Activated CD4-positive, alpha-beta T cell treated with anti-CD3 and anti-CD28 coated beads for 48 hours (primary cell): Measurements from ENCODE around the gene PDSS2.
"Not testable (repeated sequence)": the region's sequence is repeated elsewhere in the genome, so short reads cannot be mapped to it uniquely, and the experiment has no call there.

Experiments used
- DNase-seq: peaks from one replicate; pipeline ENCODE4 v3.0.0-alpha.2; 2020

Gene PDSS2

DNA sequence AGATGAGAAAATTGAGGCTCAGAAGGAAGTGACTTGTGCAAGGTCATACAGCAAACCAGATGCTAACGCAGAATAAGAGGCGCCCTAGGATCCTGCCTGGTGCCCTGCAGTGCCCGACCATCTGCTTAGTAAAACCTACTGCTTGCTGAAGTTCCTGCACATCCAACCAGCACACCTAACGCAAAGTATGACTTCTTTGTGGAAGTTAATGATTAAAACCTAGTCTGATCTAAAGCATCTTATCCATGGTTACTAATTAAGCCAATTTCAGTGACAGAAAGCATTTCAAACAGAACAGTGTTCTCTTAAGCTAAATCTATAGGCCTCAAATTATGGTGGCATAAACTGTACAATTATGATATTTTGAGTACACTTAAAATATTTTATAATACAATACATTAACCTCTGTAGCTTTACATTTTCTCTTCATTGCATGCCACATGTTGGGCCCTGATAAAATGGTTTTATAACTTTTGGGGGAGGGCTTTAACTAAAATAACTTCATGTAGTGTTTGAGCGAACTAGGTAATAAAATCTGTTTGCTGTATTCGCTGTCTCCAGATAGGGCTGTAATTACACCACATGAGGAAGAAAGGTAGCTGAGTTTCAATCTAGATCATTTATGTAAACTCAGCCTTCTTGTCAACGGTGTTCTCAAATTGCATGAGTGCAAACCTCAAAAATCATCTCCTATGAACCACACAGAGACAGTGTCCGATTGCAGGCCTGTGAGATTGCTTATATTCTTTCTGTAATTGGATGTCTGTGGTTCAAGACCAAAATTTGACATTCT, 306.5 kb downstream of the PDSS2 start:
- DNase-seq = no peak

DNA sequence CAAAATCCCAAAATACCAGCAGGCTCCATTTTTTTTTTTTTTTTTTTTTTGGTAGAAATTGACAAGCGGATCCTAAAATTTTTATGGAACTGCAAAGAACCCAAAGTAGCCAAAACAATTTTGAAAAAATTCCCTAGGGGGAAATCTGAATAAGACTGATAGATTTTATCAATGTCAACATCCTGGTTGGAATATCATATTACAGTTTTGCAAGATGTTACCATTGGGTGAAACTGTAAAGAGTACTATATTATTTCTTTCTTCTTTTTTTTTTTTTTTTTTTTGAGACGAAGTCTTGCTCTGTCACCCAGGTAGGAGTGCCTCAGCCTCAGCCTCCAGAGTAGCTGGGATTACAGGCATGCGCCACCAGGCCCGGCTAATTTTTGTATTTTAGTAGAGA, 314.7 kb downstream of the PDSS2 start:
- no peak for DNase-seq

DNA sequence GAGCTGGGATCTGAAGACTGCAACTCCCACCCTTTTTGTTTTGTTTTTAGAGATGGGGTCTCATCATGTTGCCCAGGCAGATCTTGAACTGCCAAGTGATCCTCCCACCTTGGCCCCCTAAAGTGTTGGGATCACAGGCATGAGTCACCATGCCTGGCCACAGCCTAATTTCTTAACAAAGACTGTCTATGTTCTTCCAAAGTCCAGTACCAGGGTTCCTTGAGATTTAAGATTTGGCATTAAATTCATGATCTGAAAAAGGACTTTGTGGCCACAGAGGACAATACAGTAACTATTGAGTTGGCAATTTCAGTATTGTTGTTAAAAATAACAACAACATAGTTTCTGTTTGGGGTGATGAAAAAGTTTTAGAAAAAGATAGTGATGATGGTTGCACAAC, 315.4 kb downstream of the PDSS2 start:
- no peak for DNase-seq

DNA sequence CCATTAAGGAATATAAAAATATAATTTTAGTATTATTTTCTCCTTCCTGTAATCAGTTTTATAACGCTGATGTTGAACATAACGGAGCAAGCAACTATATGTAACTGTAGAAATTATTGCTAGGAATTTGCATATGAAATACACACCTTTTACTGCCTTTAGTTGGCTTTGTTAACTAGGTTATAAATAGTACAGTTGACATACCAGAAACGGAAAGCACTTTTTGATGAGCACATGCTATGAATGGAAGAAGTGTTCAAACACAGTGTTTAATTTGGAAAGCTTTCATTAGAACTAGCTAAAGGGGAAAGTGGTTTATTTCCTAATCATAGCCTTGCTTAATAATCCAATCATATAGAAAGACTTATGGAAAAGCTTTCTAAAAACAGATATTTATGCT, 318.8 kb downstream of the PDSS2 start:
- DNase-seq = no peak

DNA sequence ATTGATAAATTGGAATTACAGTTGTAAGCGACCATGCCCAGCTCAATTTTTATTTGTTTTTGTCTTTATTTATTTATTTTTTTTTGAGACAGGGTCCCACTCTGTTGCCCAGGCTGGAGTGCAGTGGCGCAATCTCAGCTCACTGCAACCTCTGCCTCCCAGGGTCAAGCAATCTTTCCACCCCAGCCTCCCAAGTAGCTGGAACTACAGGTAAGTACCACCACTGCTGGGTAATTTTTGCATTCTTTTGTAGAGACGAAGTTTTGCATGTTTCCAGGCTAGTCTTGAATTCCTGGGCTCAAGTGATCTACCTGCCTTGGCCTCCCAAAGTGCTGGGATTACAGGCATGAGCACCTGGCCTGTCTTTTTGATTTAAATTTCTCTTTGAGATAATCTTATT, 323.0 kb downstream of the PDSS2 start:
- not testable (repeated sequence) for DNase-seq

DNA sequence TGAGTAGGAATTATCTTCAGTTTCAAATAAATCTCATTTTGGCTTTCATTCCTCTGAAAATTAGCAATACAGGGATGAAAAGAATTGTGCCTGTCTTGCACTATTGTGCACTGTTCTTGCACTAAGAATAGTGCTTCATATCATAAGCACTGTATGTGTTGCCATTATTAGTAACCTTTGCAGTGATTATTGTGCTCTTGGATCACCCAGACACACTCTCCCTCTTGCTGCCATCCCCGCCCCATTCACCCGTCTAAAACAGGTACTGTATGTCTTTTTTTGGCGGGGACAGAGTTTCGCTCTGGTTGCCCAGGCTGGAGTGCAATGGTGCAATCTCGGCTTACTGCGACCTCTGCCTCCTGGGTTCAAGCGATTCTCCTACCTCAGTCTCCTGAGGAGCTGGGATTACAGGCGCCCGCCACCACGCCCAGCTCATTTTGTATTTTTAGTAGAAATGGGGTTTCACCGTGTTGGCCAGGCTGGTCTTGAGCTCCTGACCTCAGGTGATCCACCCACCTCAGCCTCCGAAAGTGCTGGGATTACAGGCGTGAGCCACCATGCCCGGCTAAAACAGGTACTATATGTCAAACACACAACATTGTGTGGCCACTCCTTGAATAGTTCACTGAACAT, 324.2 kb downstream of the PDSS2 start:
- not testable (repeated sequence) for DNase-seq

DNA sequence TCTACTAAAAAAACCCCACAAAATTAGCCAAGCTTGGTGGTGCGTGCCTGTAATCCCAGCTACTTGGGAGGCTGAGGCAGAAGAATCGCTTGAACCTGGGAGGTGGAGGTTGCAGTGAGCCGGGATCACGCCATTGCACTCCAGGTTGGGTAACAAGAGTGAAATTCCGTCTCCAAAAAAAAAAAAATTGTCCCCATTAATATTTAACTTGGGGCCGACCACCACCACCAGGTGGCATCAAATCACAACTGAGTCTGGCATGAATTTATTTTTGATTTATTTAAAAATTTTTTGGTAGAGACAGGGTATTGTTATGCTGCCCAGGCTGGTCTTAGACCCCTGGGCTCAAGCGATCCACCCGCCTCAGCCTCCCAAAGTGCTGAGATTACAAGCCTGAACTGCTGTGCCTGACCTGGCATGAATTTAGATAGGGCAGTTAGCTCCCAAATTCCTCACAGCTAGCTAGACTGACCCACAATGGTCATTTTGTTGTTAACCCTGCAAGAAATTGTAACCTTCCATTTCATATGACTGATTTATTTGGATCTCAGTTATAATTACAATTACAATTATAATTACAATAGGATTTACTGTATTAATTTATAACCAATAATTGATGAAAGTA, 326.9 kb downstream of the PDSS2 start:
- peak; percentile 40 for DNase-seq

DNA sequence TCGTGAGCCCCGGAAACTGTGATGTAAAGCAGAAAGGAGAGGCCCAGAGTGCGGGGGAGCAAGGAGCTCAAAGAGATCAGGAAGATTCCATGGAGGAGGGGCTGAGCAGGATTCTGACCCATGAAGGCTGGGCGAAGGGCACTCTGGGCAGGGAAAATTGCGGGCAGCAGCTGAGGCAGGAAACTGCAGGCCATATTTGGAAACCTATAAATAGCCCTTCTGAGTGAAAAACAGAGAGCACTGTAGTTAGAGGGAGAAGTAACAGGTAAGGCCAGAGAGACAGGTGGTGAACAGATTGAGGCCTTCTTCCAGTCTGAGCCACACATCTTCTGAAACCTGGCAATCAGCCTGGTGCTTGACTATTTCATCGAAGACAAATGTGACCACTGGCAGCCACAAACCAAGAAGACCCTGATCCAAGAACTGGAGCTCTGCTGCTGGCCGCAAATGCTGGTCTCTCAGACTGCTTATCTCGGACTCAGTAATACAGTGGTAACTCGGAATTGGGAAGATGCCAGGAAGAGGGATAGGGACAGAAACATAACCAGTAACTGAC, 329.9 kb downstream of the PDSS2 start:
- no peak for DNase-seq

DNA sequence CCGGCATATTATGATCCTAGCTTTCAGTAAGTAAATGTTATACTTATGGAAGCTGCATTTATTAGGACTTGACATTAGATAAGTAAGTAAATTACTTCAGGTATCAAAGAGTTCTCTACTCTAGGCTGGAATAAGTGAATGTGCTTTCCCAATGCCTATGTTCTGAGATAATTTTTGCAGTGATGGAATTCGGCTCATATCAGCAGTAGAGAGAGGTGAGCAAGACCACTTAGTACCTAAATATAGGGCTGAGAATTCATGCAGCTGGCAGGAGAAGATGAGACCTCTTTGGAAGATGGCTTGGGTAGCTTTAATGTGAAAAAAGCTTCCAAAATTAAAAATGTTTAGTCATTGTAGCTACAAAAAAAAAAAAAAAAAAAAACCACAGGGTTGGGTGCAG, 330.8 kb downstream of the PDSS2 start:
- no peak for DNase-seq

DNA sequence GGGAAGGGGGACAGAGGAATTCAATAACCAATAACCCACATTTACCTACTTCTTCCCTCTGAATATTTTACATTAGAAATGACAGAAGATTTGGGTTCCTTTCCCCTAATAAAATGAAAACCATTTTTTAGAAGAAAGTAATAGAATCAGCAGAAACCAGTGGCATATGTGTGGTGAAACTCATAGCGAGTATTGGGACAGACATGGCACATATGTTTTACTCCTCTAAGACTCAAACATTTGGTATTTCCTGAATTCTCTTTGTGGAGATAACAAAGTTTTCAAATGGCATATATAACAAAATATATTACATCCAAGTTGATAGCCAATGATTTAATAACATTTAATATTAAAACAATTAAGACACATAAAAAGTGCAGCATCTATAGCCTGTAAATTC, 331.2 kb downstream of the PDSS2 start:
- DNase-seq = no peak

DNA sequence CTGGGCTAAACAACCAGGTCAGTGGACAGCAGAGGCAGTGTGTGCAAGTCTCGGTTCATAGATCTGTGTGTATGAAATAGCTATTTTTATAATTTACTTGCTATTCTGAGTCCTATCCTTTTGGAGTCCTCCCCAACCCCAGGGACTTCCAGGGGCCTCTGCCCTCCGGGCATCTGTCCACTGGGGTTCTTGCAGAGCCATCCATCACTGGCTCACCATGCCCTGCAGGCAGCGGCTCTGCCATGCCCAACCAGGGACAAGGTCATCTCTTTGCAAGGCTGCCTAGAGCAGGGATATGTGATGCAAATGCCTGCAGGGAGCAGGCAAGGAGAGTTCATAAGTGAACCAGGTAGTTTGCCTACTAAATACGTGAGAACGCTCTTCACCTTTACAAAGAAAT, 333.6 kb downstream of the PDSS2 start:
- DNase-seq = no peak

DNA sequence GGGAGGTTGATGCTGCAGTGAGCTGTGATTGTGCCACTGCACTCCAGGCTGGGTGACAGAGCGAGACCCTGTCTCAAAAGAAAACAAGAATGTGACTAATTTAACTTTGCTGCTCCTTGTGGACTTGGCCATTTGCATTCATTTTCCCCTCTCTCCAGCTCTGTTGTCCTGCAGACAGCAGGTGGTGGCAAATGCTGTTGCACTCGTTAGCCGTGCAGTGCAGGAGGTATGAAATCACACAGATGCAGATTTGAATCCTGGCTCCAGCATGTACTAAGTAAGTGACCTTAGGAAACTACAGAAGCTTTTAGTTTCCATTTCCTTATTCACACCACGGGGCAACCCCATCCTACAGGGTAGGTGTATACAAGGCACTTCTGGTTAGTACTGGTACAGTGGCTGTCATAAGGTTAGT, 334.4 kb downstream of the PDSS2 start:
- DNase-seq = no peak

DNA sequence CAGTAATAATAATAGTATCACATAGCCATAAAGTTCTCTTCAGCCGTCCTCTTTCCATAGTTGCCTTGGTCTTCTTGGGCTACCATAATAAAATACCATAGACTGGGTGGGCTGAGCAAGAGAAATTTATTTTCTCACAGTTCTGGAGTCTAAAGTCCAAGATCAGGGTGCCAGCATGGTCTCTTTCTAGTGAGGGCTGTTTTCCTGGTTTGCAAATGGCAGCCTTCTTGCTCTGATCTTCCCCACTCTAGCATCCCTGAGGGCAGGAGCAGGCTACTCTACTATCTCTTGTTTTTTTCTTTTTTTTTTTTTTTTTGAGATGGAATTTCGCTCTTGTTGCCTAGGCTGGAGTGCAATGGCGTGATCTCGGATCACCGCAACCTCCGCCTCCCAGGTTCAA, 335.9 kb downstream of the PDSS2 start:
- no peak for DNase-seq

DNA sequence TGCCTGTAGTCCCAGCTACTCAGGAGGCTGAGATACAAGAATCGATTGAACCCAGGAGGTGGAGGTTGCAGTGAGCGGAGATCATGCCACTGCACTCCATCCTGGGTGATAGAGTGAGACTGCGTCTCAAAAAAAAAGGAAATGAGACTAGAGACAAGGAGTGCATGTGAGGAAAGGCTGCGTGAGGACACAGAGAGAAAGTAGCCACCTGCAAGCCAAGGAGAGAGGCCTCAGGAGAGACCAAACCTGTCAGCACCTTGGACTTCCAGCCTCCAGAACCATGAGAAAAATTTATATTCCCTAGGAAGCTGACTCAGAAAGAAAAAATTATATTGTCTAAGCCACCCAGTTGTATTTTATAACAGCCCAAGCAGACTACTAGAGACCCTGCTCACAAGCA, 336.6 kb downstream of the PDSS2 start:
- DNase-seq = no peak

DNA sequence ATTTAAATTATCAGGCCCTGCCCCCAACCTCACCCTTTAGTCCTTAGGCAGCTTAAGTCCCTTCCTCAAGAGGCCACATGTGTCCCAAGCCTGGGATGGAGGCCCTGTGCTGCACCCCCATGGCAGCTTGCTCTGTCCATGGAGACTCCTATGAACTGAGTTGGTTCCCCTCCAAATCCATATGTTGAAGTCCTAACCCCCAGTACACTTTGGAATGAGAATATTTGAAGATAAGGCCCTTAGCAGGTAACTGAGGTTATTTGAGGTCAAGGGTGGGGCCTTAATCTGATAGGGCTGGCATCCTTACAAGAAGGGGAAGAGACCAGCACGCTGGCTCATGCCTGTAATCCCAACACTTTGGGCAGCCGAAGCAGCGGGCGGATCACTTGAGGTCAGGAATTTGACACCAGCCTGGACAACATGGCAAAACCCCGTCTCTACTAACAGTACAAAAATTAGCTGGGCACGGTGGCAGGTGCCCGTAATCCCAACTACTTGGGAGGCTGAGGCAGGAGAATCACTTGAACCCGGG, 337.3 kb downstream of the PDSS2 start:
- DNase-seq = no peak

DNA sequence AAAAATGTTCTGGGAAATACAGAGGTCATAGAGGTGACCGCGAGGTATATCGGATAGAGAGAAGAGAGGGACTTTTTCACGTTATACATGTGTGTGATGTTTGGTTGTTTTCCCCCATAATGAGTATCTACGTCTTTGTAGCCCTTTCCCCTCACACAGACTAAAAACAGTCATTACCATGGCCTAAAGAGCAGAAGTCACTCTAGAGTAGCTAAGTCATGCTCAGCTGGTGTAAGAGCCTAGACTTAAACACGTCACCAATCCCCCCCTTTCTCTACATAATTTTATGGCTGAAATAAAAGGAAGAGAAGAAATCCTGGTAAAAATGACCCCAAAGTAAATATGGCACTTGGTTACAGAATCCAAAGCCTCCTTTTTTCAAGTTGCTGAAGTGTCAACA, 338.1 kb downstream of the PDSS2 start:
- no peak for DNase-seq

DNA sequence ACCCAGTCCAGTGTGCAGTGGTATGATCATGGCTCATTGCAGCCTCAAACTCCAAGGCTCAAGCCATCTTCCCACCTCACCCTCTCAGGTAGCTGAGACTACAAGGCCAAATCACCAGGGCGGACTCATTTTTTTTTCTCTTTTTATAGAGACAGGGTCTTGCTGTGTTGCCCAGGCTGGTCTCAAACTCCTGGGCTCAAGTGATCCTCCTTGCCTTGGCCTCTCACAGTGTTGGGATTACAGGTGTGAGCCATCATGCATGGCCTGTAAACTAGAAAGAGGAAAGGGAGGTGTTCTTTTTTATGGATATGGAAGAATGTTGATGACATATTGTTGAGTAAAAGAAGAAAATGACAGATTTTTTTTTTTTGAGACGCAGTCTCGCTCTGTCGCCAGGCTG, 339.0 kb downstream of the PDSS2 start:
- no peak for DNase-seq

DNA sequence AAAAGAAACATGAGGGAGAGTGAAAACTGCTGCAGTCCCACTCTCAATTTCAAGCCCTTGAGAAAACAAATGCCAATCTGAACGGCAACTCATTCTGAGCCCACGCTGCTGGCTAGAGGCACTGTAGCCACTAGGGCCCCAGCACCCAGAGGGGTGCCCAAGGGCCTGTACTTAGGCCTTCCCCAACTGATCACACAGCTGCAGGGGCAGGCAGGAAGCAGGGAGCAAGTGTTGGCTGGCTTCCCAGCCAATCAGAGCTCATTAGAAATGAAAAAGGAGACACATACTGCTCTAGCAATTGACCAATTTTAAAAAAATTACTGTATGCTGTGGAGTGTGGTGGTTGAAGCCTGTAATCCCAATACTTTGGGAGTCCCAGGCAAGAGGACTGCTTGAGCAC, 340.4 kb downstream of the PDSS2 start:
- no peak for DNase-seq

DNA sequence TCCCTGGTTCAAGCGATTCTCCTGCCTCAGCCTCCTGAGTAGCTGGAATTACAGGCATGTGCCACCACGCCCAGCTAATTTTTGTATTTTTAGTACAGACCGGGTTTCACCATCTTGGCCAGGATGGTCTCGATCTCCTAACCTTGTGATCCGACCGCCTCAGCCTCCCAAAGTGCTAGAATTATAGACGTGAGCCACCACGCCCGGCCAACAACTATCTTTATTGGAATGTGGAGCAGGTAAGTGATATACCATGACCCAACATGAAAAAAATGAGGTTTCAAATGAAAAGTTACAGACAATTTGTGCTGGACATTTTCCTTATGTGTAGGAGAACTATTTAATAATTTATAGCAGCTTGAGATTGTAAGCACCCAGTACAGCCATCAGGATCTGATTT, 340.8 kb downstream of the PDSS2 start:
- not testable (repeated sequence) for DNase-seq

DNA sequence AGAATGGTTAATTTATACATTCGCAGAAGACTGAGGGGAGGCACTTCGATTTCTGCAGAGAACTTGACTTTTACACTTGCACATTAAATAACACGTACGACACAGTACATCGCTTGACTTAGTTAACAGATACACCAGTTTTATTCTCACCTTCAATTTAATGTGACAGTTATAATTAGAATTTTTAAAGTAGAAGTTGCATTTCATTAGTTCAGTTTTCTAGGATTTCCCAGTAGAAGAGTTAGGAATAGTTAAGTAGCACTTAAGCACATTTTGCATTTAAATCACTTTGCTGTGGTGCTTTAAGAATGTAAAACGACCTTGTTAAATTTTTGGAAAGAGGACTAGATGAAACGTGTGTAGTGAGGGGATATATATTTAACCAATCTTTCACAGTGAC, 342.4 kb downstream of the PDSS2 start:
- DNase-seq = no peak

DNA sequence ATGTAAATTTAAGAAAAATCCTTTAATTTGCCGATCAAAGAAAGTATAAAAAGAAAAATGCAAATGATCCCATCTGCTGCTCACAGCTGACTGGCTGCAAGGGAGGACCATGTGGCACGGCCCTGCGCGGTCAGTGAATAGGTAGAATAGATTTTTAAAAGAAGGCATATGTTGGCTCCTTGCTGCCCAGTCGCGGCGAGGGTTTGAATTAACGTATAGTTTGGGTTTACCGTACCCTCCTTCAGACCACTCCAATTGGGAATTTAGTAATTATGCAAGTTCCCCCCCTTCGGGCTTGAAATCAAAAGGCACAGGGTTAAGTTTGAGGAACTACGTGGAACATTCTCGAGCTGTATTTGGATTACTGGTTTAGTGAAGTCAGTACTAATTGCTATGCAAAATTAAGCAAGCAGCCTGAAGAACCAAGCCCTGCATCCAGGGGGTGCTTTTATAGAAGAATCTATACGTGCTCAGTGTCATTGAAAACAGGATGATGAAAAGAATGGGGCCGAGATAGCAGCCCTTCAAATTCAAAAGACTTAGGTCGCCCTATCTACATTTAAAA, 343.0 kb downstream of the PDSS2 start:
- peak; percentile 36 for DNase-seq

DNA sequence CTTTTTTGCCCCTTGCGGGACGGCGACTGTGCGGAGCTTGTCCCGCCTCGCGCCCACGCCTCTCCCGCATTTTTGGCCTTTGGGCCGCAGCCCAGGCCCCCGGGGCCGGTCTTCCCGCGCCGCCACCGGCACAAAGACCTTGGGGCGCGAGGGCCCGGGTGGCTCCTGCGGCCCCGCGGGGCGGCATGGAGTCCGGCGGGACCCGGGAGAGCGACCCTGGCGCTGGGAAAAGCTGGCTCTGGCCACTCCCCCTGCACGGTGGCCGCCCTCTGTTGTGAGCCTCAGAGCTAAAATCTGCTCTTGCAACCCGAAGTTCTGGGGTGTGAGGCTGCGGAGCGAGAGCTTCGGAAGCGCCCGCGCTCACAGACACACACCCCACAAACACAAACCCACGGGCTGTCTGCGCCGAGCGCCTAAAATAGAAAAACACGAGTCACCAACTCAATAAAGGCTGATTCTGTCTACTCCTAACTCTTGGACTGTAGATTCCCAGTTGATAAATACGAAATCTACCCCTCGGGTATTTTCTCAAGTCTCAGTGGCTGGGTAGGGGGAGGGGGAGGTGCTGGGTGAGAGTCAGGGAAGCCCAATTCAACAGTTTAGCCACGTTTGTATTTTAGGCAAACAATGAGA, 343.6 kb downstream of the PDSS2 start:
- peak; percentile 44 for DNase-seq
